Measurements from ENCODE around the gene C3orf80. TPM values are rescaled to one million over a fixed set of nuclear protein-coding genes. Genes with fewer than 3 reads are reported as not detected.
A peak's percentile ranks its signal among the peaks of the same experiment; 100 is the strongest.

The C3orf80 gene
- polyA plus RNA-seq, 1 of the 3 experiments (the other 2 are of a cell fraction) = not detected

DNA sequence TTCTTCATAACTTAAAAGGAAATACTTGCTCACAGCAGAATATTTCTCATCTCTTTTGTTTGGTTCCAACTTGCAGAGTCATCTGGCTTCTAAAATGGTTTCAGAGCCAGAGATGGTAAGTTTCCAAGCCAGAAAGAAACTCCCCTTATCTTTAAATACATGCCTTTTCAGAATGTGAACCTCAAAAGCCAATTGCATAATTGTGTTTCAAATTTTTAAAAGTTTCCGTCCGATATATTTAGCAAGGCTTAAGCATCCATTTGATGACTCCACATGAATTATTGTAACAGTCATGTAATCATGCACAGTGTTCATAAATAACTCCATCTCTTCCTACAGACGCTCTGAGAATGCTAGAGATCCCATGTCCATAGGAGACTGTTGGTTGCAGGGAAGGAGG lies 40.6 kb upstream of the C3orf80 start:
- Histone ChIP-seq H3F3A (replicated peaks; ENCODE audit: insufficient read depth) (peaks cover 4% of the 10 kb centered on the region), H3K4me3 (ENCODE audit: low read depth in 2 of 2, low read length in 1 of 2) (no peak overlapping the region), H3K36me3 (replicated peaks in 1 of 2; ENCODE audit: control insufficient read depth in 1 of 2, insufficient read depth in 2 of 2, low read length in 1 of 2) (no peaks in the 10 kb centered on the region), H3K9ac (no peak overlapping the region), H3K27ac (ENCODE audit: low read depth in 2 of 2, low read length in 1 of 2) (peak overlapping the region in 1 of 2 experiments; percentile 53; a peak in 1 of 4 replicates), H3K4me1 (ENCODE audit: control insufficient read depth in 1 of 2, insufficient read depth in 2 of 2, low read depth in 1 of 2, low read length in 1 of 2) (peaks cover 0 to 19% of the 10 kb centered on the region in 2 experiments; a peak in 3 of 4 replicates), H2AFZ (ENCODE audit: low read depth) (peak overlapping the region; percentile 53; the same call in 1 of the 2 replicates), H4K20me1 (ENCODE audit: insufficient read depth) (no peaks in the 10 kb centered on the region), H3K9me3 (no peaks in the 10 kb centered on the region), H3K27me3 (ENCODE audit: insufficient read depth) (no peaks in the 10 kb centered on the region), H3K79me2 (ENCODE audit: insufficient read depth) (no peaks in the 10 kb centered on the region), H3K9me2 (no peaks in the 10 kb centered on the region), H3K4me2 (no peak overlapping the region)
- ChIA-PET POLR2A (no interaction called here), CTCF (no interaction called here)
- no peak for DNase-seq
- TF ChIP-seq RCOR1 (IDR thresholded peaks at IDR 0.05; ENCODE audit: low read length) = no peak
- no peak for TF ChIP-seq RFX5 (IDR thresholded peaks at IDR 0.05; ENCODE audit: low read length)
- TF ChIP-seq, protein P1, sequence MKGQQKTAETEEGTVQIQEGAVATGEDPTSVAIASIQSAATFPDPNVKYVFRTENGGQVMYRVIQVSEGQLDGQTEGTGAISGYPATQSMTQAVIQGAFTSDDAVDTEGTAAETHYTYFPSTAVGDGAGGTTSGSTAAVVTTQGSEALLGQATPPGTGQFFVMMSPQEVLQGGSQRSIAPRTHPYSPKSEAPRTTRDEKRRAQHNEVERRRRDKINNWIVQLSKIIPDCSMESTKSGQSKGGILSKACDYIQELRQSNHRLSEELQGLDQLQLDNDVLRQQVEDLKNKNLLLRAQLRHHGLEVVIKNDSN (IDR thresholded peaks at IDR 0.05; ENCODE audit: borderline replicate concordance, low read depth) = no peak
- TF ChIP-seq MXI1 (IDR thresholded peaks at IDR 0.05; ENCODE audit: low read depth, low read length) = no peak
- TF ChIP-seq, protein P2, sequence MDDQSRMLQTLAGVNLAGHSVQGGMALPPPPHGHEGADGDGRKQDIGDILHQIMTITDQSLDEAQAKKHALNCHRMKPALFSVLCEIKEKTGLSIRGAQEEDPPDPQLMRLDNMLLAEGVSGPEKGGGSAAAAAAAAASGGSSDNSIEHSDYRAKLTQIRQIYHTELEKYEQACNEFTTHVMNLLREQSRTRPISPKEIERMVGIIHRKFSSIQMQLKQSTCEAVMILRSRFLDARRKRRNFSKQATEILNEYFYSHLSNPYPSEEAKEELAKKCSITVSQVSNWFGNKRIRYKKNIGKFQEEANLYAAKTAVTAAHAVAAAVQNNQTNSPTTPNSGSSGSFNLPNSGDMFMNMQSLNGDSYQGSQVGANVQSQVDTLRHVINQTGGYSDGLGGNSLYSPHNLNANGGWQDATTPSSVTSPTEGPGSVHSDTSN (IDR thresholded peaks at IDR 0.05) = no peak
- TF ChIP-seq POLR2AphosphoS5 (IDR thresholded peaks at IDR 0.05; ENCODE audit: low read depth, low read length) = no peak
- no peak for TF ChIP-seq GATA2 (CRISPR knock-in tag; IDR thresholded peaks at IDR 0.05)
- TF ChIP-seq GABPA (IDR thresholded peaks at IDR 0.05; ENCODE audit: low read depth) = no peak
- 64% methylated on average over 3 of the region's 3 CpGs for WGBS (ENCODE audit: low lambda C conversion rate)

DNA sequence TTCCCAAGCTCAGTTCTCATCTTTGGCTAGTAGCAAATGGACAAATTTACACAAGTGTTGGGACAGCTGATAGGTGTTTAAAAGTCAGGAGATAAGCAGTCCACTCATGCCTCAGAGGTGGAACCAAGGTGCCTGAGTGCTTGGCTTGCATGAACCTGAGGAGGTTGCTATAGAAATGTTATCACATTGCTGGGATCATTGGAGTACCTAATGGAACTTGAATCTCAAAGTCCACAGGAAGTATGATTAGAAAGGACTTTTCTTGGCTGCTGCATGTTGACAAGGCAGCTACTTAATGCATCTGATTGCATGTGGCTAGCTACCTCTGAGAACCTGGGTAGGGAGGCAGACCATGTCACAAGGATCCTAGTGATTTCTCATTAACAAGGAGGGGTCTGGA lies 39.5 kb upstream of the C3orf80 start:
- POLR2A ChIA-PET = no interaction called here

More for the DNA sequence above, 39.5 kb upstream of the C3orf80 start:
- H3K27ac ChIP-seq (ENCODE audit: low read depth in 2 of 2, low read length in 1 of 2) = no peak overlapping the region
- H3K9me3 ChIP-seq = no peaks in the 10 kb centered on the region
- H4K20me1 ChIP-seq (ENCODE audit: insufficient read depth) = no peaks in the 10 kb centered on the region
- peaks cover 4% of the 10 kb centered on the region for H3F3A ChIP-seq (replicated peaks; ENCODE audit: insufficient read depth)
- H3K4me1 ChIP-seq (ENCODE audit: control insufficient read depth in 1 of 2, insufficient read depth in 2 of 2, low read depth in 1 of 2, low read length in 1 of 2) = peaks cover 0 to 14% of the 10 kb centered on the region in 2 experiments; a peak in 2 of 4 replicates
- no peak overlapping the region for H3K9ac ChIP-seq
- no peaks in the 10 kb centered on the region for H3K9me2 ChIP-seq
- no peak for TF ChIP-seq FOXM1 (IDR thresholded peaks at IDR 0.05; ENCODE audit: low read depth)
- TF ChIP-seq, protein P3, sequence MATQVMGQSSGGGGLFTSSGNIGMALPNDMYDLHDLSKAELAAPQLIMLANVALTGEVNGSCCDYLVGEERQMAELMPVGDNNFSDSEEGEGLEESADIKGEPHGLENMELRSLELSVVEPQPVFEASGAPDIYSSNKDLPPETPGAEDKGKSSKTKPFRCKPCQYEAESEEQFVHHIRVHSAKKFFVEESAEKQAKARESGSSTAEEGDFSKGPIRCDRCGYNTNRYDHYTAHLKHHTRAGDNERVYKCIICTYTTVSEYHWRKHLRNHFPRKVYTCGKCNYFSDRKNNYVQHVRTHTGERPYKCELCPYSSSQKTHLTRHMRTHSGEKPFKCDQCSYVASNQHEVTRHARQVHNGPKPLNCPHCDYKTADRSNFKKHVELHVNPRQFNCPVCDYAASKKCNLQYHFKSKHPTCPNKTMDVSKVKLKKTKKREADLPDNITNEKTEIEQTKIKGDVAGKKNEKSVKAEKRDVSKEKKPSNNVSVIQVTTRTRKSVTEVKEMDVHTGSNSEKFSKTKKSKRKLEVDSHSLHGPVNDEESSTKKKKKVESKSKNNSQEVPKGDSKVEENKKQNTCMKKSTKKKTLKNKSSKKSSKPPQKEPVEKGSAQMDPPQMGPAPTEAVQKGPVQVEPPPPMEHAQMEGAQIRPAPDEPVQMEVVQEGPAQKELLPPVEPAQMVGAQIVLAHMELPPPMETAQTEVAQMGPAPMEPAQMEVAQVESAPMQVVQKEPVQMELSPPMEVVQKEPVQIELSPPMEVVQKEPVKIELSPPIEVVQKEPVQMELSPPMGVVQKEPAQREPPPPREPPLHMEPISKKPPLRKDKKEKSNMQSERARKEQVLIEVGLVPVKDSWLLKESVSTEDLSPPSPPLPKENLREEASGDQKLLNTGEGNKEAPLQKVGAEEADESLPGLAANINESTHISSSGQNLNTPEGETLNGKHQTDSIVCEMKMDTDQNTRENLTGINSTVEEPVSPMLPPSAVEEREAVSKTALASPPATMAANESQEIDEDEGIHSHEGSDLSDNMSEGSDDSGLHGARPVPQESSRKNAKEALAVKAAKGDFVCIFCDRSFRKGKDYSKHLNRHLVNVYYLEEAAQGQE (IDR thresholded peaks at IDR 0.05; ENCODE audit: low read depth, low read length) = no peak
- no peak for TF ChIP-seq JUND (IDR thresholded peaks at IDR 0.05)
- DNase-seq = no peak
- no peak overlapping the region for H3K4me2 ChIP-seq
- no peaks in the 10 kb centered on the region for H3K36me3 ChIP-seq (replicated peaks in 1 of 2; ENCODE audit: control insufficient read depth in 1 of 2, insufficient read depth in 2 of 2, low read length in 1 of 2)
- CTCF ChIA-PET = interaction anchor here (0.6 to 1.1 kb wide), 2 partner anchors 9 to 227 kb away, joined by 3 read pairs; no protein-coding TSS in a partner anchor
- no peaks in the 10 kb centered on the region for H3K79me2 ChIP-seq (ENCODE audit: insufficient read depth)
- H2AFZ ChIP-seq (ENCODE audit: low read depth) = no peak overlapping the region
- H3K27me3 ChIP-seq (ENCODE audit: insufficient read depth) = no peaks in the 10 kb centered on the region
- H3K4me3 ChIP-seq (ENCODE audit: low read depth in 2 of 2, low read length in 1 of 2) = no peak overlapping the region

Data from SK-N-SH (cell line).